Lower leg skin (tissue), 4 donors: ENCODE data around the gene PREX1. TPM values are rescaled to one million over a fixed set of nuclear protein-coding genes. Genes with fewer than 3 reads are reported as not detected.

Experiments
- DNase-seq, 2 donors: peaks; one replicate each; pipeline ENCODE4 v3.0.0-alpha.2; 2019; ENCODE audit warnings: low spot score in 2 of 2
- H3K4me3 ChIP-seq: fragments of 200-600 bp; sonication (generic); 2 replicates; pipeline ENCODE4 v1.5.1; 2017; ENCODE audit warnings: mild to moderate bottlenecking, low read depth; ENCODE audit not compliant: poor library complexity, severe bottlenecking
- CTCF ChIP-seq, 3 donors: fragments of 450-650 bp; IDR thresholded peaks; one replicate each; pipeline ENCODE4 v1.5.1; 2016; ENCODE audit warnings: antibody characterized with exemption in 3 of 3, mild to moderate bottlenecking in 3 of 3, moderate library complexity in 2 of 3
- POLR2A ChIP-seq, 2 donors: fragments of 450-650 bp; IDR thresholded peaks; one replicate each; pipeline ENCODE4 v1.6.1; 2016 to 2017; ENCODE audit warnings: antibody characterized with exemption in 2 of 2, mild to moderate bottlenecking in 1 of 2, moderate library complexity in 1 of 2
- WGBS, 2 donors: methylation state at CpG; one replicate each; pipeline ENCODE4 v1.1.5; 2018; 5-methylcytosine and 5-hydroxymethylcytosine counted together
- intact Hi-C: fragments of 100-400 bp; cut with DNase I; formaldehyde crosslinking; loops from one replicate; pipeline ENCODE4 v1.15.0; 2023; ENCODE audit warnings: low total_unique reads
- total RNA-seq, 4 donors: library from RNA; depleted of rRNA; stranded (reverse); fragments of >200 nt; gene quantifications; one replicate each; pipeline ENCODE4 v1.1.0, GENCODE V29; 2016

Gene PREX1
- total RNA-seq, 4 donors from 2014 or later = 5.4 to 18.6 (median 7.9) TPM

GRCh38 chr20:48629069-48629959, 198.5 kb downstream of the PREX1 start:
- WGBS, 2 donors = 83 to 86% methylated on average over 14 to 15 of the region's 15 CpGs
- no peak for DNase-seq
- TF ChIP-seq POLR2A (IDR thresholded peaks at IDR 0.05) = no peak
- no peak for TF ChIP-seq CTCF (IDR thresholded peaks at IDR 0.05)
- intact Hi-C loops = no loop called here
- H3K4me3 ChIP-seq = no peak overlapping the region

GRCh38 chr20:48627737-48628128, 200.1 kb downstream of the PREX1 start:
- intact Hi-C loops = no loop called here
- no peak for TF ChIP-seq POLR2A (IDR thresholded peaks at IDR 0.05)
- no peak for TF ChIP-seq CTCF (IDR thresholded peaks at IDR 0.05)
- WGBS, 2 donors = 71 to 93% methylated on average over 11 to 16 of the region's 16 CpGs
- no peak for DNase-seq
- no peak overlapping the region for H3K4me3 ChIP-seq

- no peak overlapping the region for H3K4me3 ChIP-seq
- intact Hi-C loops = no loop called here
- WGBS, 2 donors = 75 to 84% methylated on average over 18 of the region's 18 CpGs
- TF ChIP-seq POLR2A (IDR thresholded peaks at IDR 0.05) (no peak), CTCF (IDR thresholded peaks at IDR 0.05) (no peak)
- DNase-seq = no peak
These were observed 200.7 kb downstream of the PREX1 start for GRCh38 chr20:48626938-48627736.

GRCh38 chr20:48626226-48626937, 201.4 kb downstream of the PREX1 start:
- WGBS, 2 donors = 73 to 84% methylated on average over 24 of the region's 24 CpGs
- DNase-seq = no peak
- H3K4me3 ChIP-seq = no peak overlapping the region
- TF ChIP-seq CTCF (IDR thresholded peaks at IDR 0.05) (no peak), POLR2A (IDR thresholded peaks at IDR 0.05) (no peak)
- intact Hi-C loops = no loop called here

- WGBS, 2 donors = 88 to 90% methylated on average over 29 of the region's 29 CpGs
- TF ChIP-seq CTCF (IDR thresholded peaks at IDR 0.05) (no peak), POLR2A (IDR thresholded peaks at IDR 0.05) (no peak)
- DNase-seq = no peak
- intact Hi-C loops = no loop called here
- no peak overlapping the region for H3K4me3 ChIP-seq
These were observed 202.5 kb downstream of the PREX1 start for GRCh38 chr20:48625136-48625900.
